ENCODE measurements around the gene FIP1L1. TPM values are rescaled to one million over a fixed set of nuclear protein-coding genes. Genes with fewer than 3 reads are reported as not detected.
"Not testable (repeated sequence)": the region's sequence is repeated elsewhere in the genome, so short reads cannot be mapped to it uniquely, and the experiment has no call there.

Gene FIP1L1
- total and polyA plus RNA-seq, 2 of the 13 experiments (the other 11 are each of a cell fraction or from before 2014, with no cell fraction given): 14.9 to 69.4 TPM

GRCh38 chr4:53340145-53340544, 37.3 kb upstream of the FIP1L1 start:
- BruUV-seq (replicated peaks); intact Hi-C loops (cut with micrococcal nuclease; ENCODE audit: unreplicated experiment); H3K9ac ChIP-seq (ENCODE audit: insufficient read depth, low read depth, low read length); CTCF ChIA-PET (ENCODE audit: low intra/inter-chr PET ratio, low total read pairs); H3K79me2 ChIP-seq (ENCODE audit: insufficient read depth, low read length); in situ Hi-C loops (cut with HindIII; ENCODE audit: extremely low pct_ligation_motif_present, low pct_unique_long_range_greater_than_20kb); H2AFZ ChIP-seq (ENCODE audit: low read length); FAIRE-seq; POLR2A ChIA-PET; H3K4me1 ChIP-seq (ENCODE audit: insufficient read depth, low read length); H3K4me2 ChIP-seq (ENCODE audit: low read depth, low read length); H3K27ac ChIP-seq (ENCODE audit: extremely low read length, insufficient read depth, low read length); H3K36me3 ChIP-seq (replicated peaks in 1 of 2; ENCODE audit: control insufficient read depth in 1 of 2, insufficient read depth in 2 of 2, low read length in 2 of 2); DNase-seq (ENCODE audit: low spot score); H3K9me3 ChIP-seq (ENCODE audit: low read length); H3K4me3 ChIP-seq (replicated peaks in 1 of 3; ENCODE audit: insufficient read depth in 1 of 3, low read depth in 2 of 3, low read length in 3 of 3); H4K20me1 ChIP-seq (ENCODE audit: insufficient read depth, low read length); H3K27me3 ChIP-seq (ENCODE audit: control insufficient read depth in 1 of 2, insufficient read depth in 2 of 2, low read length in 2 of 2); ATAC-seq: not testable (repeated sequence)
- 84% methylated on average over 7 of the region's 12 CpGs for WGBS (ENCODE audit: low lambda C conversion rate)

GRCh38 chr4:53346392-53346791, 31.0 kb upstream of the FIP1L1 start:
- H3K9me3 ChIP-seq (ENCODE audit: low read length); H4K20me1 ChIP-seq (ENCODE audit: insufficient read depth, low read length); ATAC-seq; CTCF ChIA-PET (ENCODE audit: low intra/inter-chr PET ratio, low total read pairs); H3K27me3 ChIP-seq (ENCODE audit: control insufficient read depth in 1 of 2, insufficient read depth in 2 of 2, low read length in 2 of 2); POLR2A ChIA-PET; BruUV-seq (replicated peaks); H3K4me2 ChIP-seq (ENCODE audit: low read depth, low read length); intact Hi-C loops (cut with micrococcal nuclease; ENCODE audit: unreplicated experiment); in situ Hi-C loops (cut with HindIII; ENCODE audit: extremely low pct_ligation_motif_present, low pct_unique_long_range_greater_than_20kb); H3K27ac ChIP-seq (ENCODE audit: extremely low read length, insufficient read depth, low read length); FAIRE-seq; H3K36me3 ChIP-seq (replicated peaks in 1 of 2; ENCODE audit: control insufficient read depth in 1 of 2, insufficient read depth in 2 of 2, low read length in 2 of 2); H3K9ac ChIP-seq (ENCODE audit: insufficient read depth, low read depth, low read length); H3K79me2 ChIP-seq (ENCODE audit: insufficient read depth, low read length); DNase-seq (ENCODE audit: low spot score); H2AFZ ChIP-seq (ENCODE audit: low read length); H3K4me3 ChIP-seq (replicated peaks in 1 of 3; ENCODE audit: insufficient read depth in 1 of 3, low read depth in 2 of 3, low read length in 3 of 3); H3K4me1 ChIP-seq (ENCODE audit: insufficient read depth, low read length): not testable (repeated sequence)
- 96% methylated on average over 2 of the region's 2 CpGs for WGBS (ENCODE audit: low lambda C conversion rate)
